ENCODE data around the gene YAF2. TPM values are rescaled to one million over a fixed set of nuclear protein-coding genes. Genes with fewer than 3 reads are reported as not detected.

YAF2 gene
- total and polyA plus RNA-seq, 2 donors (not counting 3 experiments of a cell fraction or from before 2014, with no cell fraction given) = 6.9 to 29.2 TPM

- no peak for TF ChIP-seq EZH2 (IDR thresholded peaks at IDR 0.05; ENCODE audit: borderline replicate concordance, low read depth, low read length, severe bottlenecking)
- TF ChIP-seq FOS (IDR thresholded peaks at IDR 0.05; ENCODE audit: borderline replicate concordance, insufficient read depth, low read length) = no peak
- TF ChIP-seq, protein P1, sequence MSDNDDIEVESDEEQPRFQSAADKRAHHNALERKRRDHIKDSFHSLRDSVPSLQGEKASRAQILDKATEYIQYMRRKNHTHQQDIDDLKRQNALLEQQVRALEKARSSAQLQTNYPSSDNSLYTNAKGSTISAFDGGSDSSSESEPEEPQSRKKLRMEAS (IDR thresholded peaks at IDR 0.05; ENCODE audit: insufficient read depth, insufficient read length) = no peak
- TF ChIP-seq POLR2AphosphoS5 (IDR thresholded peaks at IDR 0.05; ENCODE audit: insufficient read depth, low read depth, low read length) = peak; percentile 14
- TF ChIP-seq, protein P2, sequence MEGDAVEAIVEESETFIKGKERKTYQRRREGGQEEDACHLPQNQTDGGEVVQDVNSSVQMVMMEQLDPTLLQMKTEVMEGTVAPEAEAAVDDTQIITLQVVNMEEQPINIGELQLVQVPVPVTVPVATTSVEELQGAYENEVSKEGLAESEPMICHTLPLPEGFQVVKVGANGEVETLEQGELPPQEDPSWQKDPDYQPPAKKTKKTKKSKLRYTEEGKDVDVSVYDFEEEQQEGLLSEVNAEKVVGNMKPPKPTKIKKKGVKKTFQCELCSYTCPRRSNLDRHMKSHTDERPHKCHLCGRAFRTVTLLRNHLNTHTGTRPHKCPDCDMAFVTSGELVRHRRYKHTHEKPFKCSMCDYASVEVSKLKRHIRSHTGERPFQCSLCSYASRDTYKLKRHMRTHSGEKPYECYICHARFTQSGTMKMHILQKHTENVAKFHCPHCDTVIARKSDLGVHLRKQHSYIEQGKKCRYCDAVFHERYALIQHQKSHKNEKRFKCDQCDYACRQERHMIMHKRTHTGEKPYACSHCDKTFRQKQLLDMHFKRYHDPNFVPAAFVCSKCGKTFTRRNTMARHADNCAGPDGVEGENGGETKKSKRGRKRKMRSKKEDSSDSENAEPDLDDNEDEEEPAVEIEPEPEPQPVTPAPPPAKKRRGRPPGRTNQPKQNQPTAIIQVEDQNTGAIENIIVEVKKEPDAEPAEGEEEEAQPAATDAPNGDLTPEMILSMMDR (IDR thresholded peaks at IDR 0.05; ENCODE audit: extremely low read depth in 1 of 2, insufficient read depth in 1 of 2, low read depth in 1 of 2, low read length in 2 of 2) = peak; percentile 29 to 53
- no peak for TF ChIP-seq JUN (IDR thresholded peaks at IDR 0.05; ENCODE audit: borderline replicate concordance, insufficient read depth, insufficient read length, low read depth)
- no peak for TF ChIP-seq GATA2 (IDR thresholded peaks at IDR 0.05; ENCODE audit: insufficient read depth, insufficient read length, low read depth, low read length)
- no peak for TF ChIP-seq MYC (IDR thresholded peaks at IDR 0.05; ENCODE audit: low read depth, low read length)
- TF ChIP-seq POLR2A (IDR thresholded peaks at IDR 0.05; ENCODE audit: low read depth, low read length) = no peak
- Histone ChIP-seq H3K4me2 (ENCODE audit: insufficient read depth, low read length) (peak overlapping the region; percentile 95), H3K27ac (ENCODE audit: insufficient read depth, low read depth, low read length) (peak overlapping the region; percentile 41), H3K4me1 (ENCODE audit: control insufficient read depth, extremely low read depth, insufficient read depth, low read length) (peaks cover 13% of the 10 kb centered on the region), H3K36me3 (ENCODE audit: control insufficient read depth in 2 of 2, extremely low read depth in 1 of 2, insufficient read depth in 2 of 2, low read length in 2 of 2) (no peaks in the 10 kb centered on the region), H3K4me3 (replicated peaks in 1 of 3; ENCODE audit: insufficient read depth in 1 of 3, low read depth in 1 of 3, low read length in 3 of 3) (peak overlapping the region; percentile 39 to 98 (median 70)), H3K27me3 (ENCODE audit: control insufficient read depth in 2 of 2, insufficient read depth in 2 of 2, low read length in 2 of 2) (no peaks in the 10 kb centered on the region), H3K9me1 (replicated peaks; ENCODE audit: control insufficient read depth, extremely low read depth, insufficient read depth, low read length) (no peaks in the 10 kb centered on the region), H3K79me2 (ENCODE audit: control insufficient read depth, insufficient read depth, low read length) (peaks cover 28% of the 10 kb centered on the region), H2AFZ (ENCODE audit: low read depth, low read length) (peak overlapping the region; percentile 51), H4K20me1 (replicated peaks; ENCODE audit: control insufficient read depth, extremely low read depth, insufficient read depth, low read length) (peaks cover 3% of the 10 kb centered on the region), H3K9me3 (replicated peaks; ENCODE audit: control insufficient read depth, insufficient read depth, low read length) (no peaks in the 10 kb centered on the region), H3K9ac (replicated peaks; ENCODE audit: extremely low read depth, insufficient read depth, low read length) (peak overlapping the region; percentile 92)
- intact Hi-C loops (cut with micrococcal nuclease) = loop anchor here (1.0 to 10.0 kb wide), 3 partner anchors 95 to 1100 kb away; no protein-coding TSS in a partner anchor
- ChIA-PET POLR2A (no interaction called here), CTCF (interaction anchor here (0.8 to 2.1 kb wide), 2 partner anchors 15 to 108 kb away, joined by 3 to 4 read pairs; no protein-coding TSS in a partner anchor)
- peak; percentile 80 for FAIRE-seq
- dilution Hi-C loops (cut with MboI; ENCODE audit: extremely low pct_ligation_motif_present, low sequenced_read_pairs) = no loop called here
- BruUV-seq (replicated peaks) = no TSS peak
- DNase-seq (ENCODE audit: low read depth, low spot score) = peak; percentile 68
These were observed 796 bp downstream of the YAF2 start for GRCh38 chr12:42237052-42237852.
